WERI-Rb-1 (cell line): Measurements from ENCODE around the gene NAB2.
"Not testable (repeated sequence)": the region's sequence is repeated elsewhere in the genome, so short reads cannot be mapped to it uniquely, and the experiment has no call there.

Experiments
- DNase-seq: peaks from one replicate; pipeline ENCODE4 v3.0.0-alpha.2; 2020
- H3K27ac ChIP-seq: fragments of 250-450 bp; sonication (Bioruptor Pico); 2 replicates; pipeline ENCODE4 v1.5.1; 2020; ENCODE audit warnings: mild to moderate bottlenecking, moderate library complexity
- H3K27me3 ChIP-seq: fragments of 250-450 bp; sonication (Bioruptor Pico); 2 replicates; pipeline ENCODE4 v1.5.1; 2021; ENCODE audit warnings: mild to moderate bottlenecking, low read depth, moderate library complexity; ENCODE audit not compliant: insufficient read depth, severe bottlenecking
- H3K36me3 ChIP-seq: fragments of 250-450 bp; sonication (Bioruptor Pico); 2 replicates; pipeline ENCODE4 v1.5.1; 2020; ENCODE audit warnings: mild to moderate bottlenecking, moderate library complexity
- H3K4me3 ChIP-seq: 2 replicates; pipeline ENCODE4 v1.5.1; 2011; ENCODE audit warnings: low read depth, mild to moderate bottlenecking, control low read depth, low read length
- H3K9me3 ChIP-seq: fragments of 250-450 bp; sonication (Bioruptor Pico); 2 replicates; pipeline ENCODE4 v1.5.1; 2021; ENCODE audit warnings: mild to moderate bottlenecking, moderate library complexity; ENCODE audit not compliant: severe bottlenecking
- TF ChIP-seq, protein P1 (sequence below): IDR thresholded peaks from 2 replicates; pipeline ENCODE4 v1.5.1; 2011; ENCODE audit warnings: low read depth, mild to moderate bottlenecking, control low read depth, inconsistent platforms, low read length

NAB2 gene

DNA sequence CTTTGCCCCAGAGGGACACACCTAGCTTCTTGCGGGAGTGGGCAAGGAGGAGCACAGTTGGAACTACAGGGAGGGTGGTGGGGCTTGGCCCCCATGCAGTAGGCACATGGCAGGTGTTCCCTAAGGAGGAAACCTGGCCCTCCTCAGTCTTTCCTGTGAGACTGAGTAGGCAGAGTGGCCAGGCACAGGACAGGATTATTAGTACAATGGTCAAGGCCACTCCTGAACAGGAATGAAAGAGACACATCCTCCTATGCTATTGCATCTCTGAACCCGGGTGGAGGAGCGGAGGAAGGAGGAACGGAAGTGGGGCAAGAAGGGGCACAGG is 39.8 kb upstream of the NAB2 start:
- H3K36me3 ChIP-seq: no peaks in the 10 kb centered on the region
- no peak overlapping the region for H3K27ac ChIP-seq
- TF ChIP-seq, protein P1, sequence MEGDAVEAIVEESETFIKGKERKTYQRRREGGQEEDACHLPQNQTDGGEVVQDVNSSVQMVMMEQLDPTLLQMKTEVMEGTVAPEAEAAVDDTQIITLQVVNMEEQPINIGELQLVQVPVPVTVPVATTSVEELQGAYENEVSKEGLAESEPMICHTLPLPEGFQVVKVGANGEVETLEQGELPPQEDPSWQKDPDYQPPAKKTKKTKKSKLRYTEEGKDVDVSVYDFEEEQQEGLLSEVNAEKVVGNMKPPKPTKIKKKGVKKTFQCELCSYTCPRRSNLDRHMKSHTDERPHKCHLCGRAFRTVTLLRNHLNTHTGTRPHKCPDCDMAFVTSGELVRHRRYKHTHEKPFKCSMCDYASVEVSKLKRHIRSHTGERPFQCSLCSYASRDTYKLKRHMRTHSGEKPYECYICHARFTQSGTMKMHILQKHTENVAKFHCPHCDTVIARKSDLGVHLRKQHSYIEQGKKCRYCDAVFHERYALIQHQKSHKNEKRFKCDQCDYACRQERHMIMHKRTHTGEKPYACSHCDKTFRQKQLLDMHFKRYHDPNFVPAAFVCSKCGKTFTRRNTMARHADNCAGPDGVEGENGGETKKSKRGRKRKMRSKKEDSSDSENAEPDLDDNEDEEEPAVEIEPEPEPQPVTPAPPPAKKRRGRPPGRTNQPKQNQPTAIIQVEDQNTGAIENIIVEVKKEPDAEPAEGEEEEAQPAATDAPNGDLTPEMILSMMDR: no peak
- no peaks in the 10 kb centered on the region for H3K27me3 ChIP-seq
- H3K9me3 ChIP-seq: no peaks in the 10 kb centered on the region
- no peak for DNase-seq
- no peak overlapping the region for H3K4me3 ChIP-seq

DNA sequence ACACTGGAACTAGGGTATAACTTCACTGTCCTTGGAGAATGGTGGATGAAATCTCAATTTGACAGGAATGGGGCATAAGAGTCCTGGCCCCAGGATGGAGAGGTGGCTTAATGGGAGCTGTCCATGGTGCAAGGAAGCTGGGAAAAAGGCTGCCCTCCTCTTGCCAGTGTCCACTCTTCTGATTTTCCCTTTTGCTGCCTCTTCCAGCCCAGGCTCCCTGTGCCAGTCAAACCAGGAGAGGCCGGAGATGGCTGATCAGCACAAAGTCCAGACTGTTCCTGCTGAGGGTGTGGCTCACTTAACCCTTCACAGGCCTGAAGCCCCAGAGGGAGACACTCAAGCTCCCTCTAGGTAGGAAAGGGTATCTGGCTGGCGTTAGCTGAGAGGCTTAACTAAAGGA is 39.0 kb upstream of the NAB2 start, which contains the start of gene MYO1A:
TSS of gene MYO1A (minus strand) at position 240 of the 400 bp plus-strand sequence. CDS start 1,806 bp downstream, outside the sequence.
- no peaks in the 10 kb centered on the region for H3K27me3 ChIP-seq
- no peak within 1 kb of the TSS for H3K27ac ChIP-seq
- no peak within 1 kb of the TSS for H3K4me3 ChIP-seq
- TF ChIP-seq, protein P1: no peak
- no peaks in the 10 kb centered on the region for H3K9me3 ChIP-seq
- H3K36me3 ChIP-seq: no peaks in the 10 kb centered on the region
- DNase-seq: no peak

DNA sequence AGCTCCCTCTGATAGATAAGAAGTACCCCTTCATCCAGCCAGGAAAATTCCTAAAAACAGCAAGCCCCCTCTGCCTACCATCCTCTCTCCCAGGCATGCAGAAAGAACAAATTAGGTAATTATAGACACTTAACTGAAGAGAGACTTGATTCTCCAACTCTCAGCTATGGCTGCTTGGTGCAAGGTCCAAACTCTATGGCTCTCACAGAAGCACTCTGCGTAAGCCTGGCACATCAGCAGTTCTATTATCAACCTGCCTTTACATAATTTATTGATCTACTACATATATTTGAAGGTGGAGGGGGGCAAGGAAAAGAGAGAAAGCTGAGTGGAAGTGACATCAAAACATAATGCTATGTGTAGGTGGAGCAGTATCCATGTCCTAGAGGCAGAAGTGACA is 37.9 kb upstream of the NAB2 start:
- Histone ChIP-seq H3K36me3 (0 out of 2 replicates have a peak, but pooled peaks cover 4% of the 10 kb centered on the region), H3K9me3 (no peaks in the 10 kb centered on the region), H3K27ac (no peak overlapping the region), H3K4me3 (no peak overlapping the region), H3K27me3 (no peaks in the 10 kb centered on the region)
- no peak for DNase-seq
- TF ChIP-seq, protein P1: no peak

DNA sequence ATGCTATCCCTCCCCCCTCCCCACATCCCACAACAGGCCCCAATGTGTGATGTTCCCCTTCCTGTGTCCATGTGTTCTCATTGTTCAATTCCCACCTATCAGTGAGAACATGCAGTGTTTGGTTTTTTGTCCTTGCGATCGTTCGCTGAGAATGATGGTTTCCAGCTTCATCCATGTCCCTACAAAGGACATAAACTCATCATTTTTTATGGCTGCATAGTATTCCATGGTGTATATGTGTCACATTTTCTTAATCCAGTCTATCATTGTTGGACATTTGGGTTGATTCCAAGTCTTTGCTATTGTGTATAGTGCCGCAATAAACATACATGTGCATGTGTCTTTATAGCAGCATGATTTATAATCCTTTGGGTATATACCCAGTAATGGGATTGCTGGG is 35.8 kb upstream of the NAB2 start:
- not testable (repeated sequence) for H3K27me3 ChIP-seq, H3K4me3 ChIP-seq, H3K27ac ChIP-seq, DNase-seq, H3K9me3 ChIP-seq
- H3K36me3 ChIP-seq: peaks cover 16% of the 10 kb centered on the region

DNA sequence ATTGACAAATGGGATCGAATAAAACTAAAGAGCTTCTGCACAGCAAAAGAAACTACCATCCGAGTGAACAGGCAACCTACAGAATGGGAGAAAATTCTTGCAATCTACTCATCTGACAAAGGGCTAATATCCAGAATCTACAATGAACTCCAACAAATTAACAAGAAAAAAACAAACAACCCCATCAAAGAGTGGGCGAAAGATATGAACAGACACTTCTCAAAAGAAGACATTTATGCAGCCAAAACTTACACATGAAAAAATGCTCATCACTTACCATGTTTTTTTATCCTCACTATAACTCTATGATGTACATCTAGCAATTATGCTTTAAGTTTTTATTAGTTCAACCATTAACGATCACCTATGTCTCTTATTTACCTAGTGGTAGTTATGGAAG is 35.0 kb upstream of the NAB2 start:
- H3K27me3 ChIP-seq, DNase-seq, H3K9me3 ChIP-seq, H3K27ac ChIP-seq, H3K4me3 ChIP-seq: not testable (repeated sequence)
- H3K36me3 ChIP-seq: peaks cover 24% of the 10 kb centered on the region

DNA sequence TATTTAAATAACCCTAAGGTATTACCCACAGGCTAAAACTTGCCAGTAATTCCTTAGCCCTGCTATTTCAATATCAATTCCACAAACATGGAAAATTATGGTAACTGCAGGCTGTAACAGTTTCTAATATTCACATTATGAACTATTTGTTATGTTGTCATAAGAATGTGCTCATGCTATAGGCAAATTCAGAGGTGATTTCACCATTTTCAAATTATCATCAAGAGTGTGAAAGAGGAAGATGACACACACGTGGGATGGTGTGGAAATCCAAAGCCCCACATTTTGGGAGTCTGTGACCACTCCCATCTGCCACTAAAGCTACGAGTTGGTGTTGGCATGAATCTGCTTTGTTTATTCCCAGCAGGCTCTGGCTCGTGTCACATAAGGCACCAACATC is 33.1 kb upstream of the NAB2 start:
- H3K9me3 ChIP-seq: no peaks in the 10 kb centered on the region
- no peak for DNase-seq
- H3K27ac ChIP-seq: no peak overlapping the region
- H3K27me3 ChIP-seq: no peaks in the 10 kb centered on the region
- H3K4me3 ChIP-seq: no peak overlapping the region
- TF ChIP-seq, protein P1: no peak
- peaks cover 42% of the 10 kb centered on the region for H3K36me3 ChIP-seq

DNA sequence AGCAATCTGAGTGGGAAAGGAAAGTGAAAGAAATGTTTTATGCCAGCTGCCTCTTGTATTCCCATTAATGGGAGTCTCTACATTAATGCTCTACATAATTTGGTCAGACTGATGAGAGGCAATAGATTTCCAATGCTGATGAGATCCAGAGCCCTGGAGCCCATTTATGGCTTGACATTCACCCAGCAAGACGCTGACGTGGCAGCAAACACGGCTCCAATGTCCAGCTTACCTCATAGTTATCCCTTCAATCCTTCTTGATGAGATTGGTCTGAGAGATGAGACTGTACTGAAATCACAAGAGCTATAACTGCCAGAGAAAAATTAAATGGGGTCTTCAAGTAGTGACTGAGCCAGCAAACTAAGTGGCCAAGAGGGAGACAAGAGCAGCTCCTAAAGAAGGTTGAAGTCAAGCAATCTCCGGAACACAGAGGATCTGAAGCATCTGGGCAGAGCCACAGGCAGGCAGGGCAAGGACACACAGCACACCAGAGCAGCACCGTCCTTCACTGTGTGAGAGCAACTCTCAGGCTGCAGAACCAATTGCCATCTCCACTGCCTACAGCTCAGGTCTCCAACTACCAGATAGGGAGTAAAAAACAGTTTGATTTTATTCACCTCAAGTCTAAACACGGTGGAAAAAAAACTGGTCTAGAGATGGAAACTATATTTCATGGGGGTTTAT is 31.7 kb upstream of the NAB2 start:
- no peak overlapping the region for H3K27ac ChIP-seq
- no peaks in the 10 kb centered on the region for H3K27me3 ChIP-seq
- no peaks in the 10 kb centered on the region for H3K9me3 ChIP-seq
- H3K4me3 ChIP-seq: no peak overlapping the region
- peaks cover 51% of the 10 kb centered on the region for H3K36me3 ChIP-seq
- TF ChIP-seq, protein P1: no peak
- no peak for DNase-seq
